IPS DF 6.9 (cell line): ENCODE measurements around the gene EZH1.
A peak's percentile ranks its signal among the peaks of the same experiment; 100 is the strongest.

Experiments used
- DNase-seq: peaks from one replicate; pipeline ENCODE4 v3.0.0-alpha.2; 2013; ENCODE audit warnings: low read depth, low spot score
- H3K27ac ChIP-seq: one replicate; pipeline ENCODE4 v1.5.1; 2013; ENCODE audit warnings: low read length, control low read depth
- H3K27me3 ChIP-seq: 2 replicates; pipeline ENCODE4 v1.6.1; 2013; ENCODE audit warnings: mild to moderate bottlenecking, low read length; ENCODE audit not compliant: control insufficient read depth, insufficient read depth
- H3K36me3 ChIP-seq: 2 replicates; pipeline ENCODE4 v1.6.1; 2013; ENCODE audit warnings: low read length; ENCODE audit not compliant: control insufficient read depth, insufficient read depth
- H3K4me1 ChIP-seq: 2 replicates; pipeline ENCODE4 v1.6.1; 2013; ENCODE audit warnings: low read length; ENCODE audit not compliant: control insufficient read depth, insufficient read depth
- H3K4me3 ChIP-seq: 2 replicates; pipeline ENCODE4 v1.5.1; 2013; ENCODE audit warnings: mild to moderate bottlenecking, low read length
- H3K9me3 ChIP-seq: 2 replicates; pipeline ENCODE4 v1.6.1; 2013; ENCODE audit warnings: low read length, inconsistent platforms; ENCODE audit not compliant: control insufficient read depth, insufficient read depth
- WGBS: extraction: QIAGEN DNeasy Blood & Tissue Kit; methylation state at CpG from one replicate; pipeline ENCODE4 v1.1.7; 2013; ENCODE audit warnings: mixed read lengths, missing lambda C conversion rate; ENCODE audit not compliant: insufficient read length, insufficient coverage; 5-methylcytosine and 5-hydroxymethylcytosine counted together

Gene EZH1

DNA sequence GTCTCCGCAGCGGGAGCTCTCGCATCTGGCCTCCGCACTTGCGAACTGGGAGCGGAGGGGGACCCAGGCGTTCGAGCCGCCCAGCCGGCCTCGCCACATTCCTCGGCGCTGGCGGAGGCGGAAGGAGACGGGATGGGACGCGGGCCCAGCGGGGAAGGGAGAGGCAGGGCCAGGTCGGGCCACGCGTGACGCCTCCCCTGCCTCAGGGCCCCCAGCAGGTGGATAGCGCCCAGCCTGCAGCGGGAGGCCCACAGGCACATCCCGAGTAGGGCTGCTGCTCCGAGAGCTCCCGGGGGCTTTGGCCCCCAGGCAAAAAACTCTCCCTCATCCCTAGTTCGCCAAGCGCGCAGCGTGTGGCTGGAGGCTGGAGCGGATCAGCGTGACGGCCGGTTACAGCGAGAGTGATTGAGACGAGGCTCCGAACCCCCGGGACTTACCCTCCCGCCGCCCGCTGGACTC is 68.8 kb downstream of the EZH1 start:
- WGBS: no CpG with 5 or more reads among the region's 43 CpGs
- Histone ChIP-seq H3K4me1 (peaks cover 18% of the 10 kb centered on the region), H3K36me3 (no peaks in the 10 kb centered on the region; the same call in 1 of the 2 replicates), H3K27ac (no peak overlapping the region), H3K9me3 (no peaks in the 10 kb centered on the region), H3K27me3 (no peaks in the 10 kb centered on the region), H3K4me3 (peak overlapping the region; percentile 76; the same call in 1 of the 2 replicates)
- DNase-seq: no peak

DNA sequence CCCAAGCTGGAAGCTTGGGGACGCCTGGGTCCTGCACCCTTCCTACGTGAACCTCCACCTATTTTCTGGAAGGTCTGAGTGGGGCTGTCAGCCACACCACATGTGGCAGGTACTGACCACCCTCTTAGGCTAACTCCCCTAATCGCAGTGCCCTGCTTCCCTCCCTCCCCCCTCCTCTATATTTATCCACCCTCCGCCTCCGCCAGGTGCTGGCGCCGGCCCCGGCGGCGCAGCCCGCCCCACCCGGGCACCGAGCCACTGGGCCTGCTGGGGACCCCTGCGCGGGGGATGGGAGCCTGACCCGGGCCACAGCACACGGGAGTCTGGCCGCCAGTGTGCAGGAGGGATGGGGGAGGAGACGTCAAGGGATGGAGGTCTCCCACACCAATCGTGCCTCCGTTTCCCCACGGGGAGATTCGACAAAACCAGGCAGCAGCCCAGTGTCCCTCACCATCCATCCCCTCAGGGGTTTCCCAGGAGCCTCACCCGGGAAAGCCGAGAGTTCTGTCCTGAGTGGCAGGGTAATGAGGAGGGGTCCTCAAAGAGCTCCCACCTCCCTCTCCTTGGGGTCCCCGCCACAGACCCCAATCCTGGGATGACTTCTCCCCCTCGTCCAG is 69.4 kb downstream of the EZH1 start:
- Histone ChIP-seq H3K27ac (no peak overlapping the region), H3K36me3 (no peaks in the 10 kb centered on the region; the same call in 1 of the 2 replicates), H3K9me3 (no peaks in the 10 kb centered on the region), H3K27me3 (no peaks in the 10 kb centered on the region), H3K4me1 (peaks cover 20% of the 10 kb centered on the region), H3K4me3 (peak overlapping the region; percentile 76; the same call in 1 of the 2 replicates)
- no peak for DNase-seq
- WGBS: no CpG with 5 or more reads among the region's 27 CpGs

DNA sequence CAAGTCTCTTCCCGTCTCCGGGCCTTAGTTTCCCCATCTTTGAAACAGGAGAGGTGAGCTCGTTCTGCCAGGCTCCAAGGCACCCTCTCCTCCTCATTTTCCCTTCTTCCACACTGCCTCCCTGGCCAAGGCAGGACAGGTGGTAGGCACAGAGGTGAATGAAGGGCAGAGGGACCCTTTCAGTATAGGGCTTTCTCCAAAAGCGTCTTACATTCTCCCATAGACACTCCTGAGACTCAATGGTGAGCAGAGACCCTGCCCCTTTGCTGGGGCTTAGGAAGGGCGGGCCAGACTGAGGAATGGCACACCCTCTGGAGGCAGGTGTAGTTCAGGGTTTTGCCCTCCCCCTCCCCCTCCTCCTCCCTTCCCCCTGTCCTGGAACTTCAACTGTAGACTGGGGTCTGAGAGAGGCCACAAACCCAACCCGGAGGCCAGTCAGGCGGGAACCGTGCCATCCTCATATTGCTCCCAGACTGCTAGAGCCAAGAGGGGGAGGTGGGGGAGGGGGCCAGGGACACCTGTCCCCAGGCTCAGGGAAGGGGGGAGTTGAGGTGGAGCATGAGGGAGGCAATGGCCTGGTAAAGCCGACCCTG is 70.0 kb downstream of the EZH1 start:
- Histone ChIP-seq H3K27me3 (no peaks in the 10 kb centered on the region), H3K9me3 (no peaks in the 10 kb centered on the region), H3K27ac (no peak overlapping the region), H3K36me3 (no peaks in the 10 kb centered on the region; the same call in 1 of the 2 replicates), H3K4me3 (peak overlapping the region; percentile 76; the same call in 1 of the 2 replicates), H3K4me1 (peaks cover 15% of the 10 kb centered on the region)
- DNase-seq: no peak
- WGBS: no CpG with 5 or more reads among the region's 9 CpGs

DNA sequence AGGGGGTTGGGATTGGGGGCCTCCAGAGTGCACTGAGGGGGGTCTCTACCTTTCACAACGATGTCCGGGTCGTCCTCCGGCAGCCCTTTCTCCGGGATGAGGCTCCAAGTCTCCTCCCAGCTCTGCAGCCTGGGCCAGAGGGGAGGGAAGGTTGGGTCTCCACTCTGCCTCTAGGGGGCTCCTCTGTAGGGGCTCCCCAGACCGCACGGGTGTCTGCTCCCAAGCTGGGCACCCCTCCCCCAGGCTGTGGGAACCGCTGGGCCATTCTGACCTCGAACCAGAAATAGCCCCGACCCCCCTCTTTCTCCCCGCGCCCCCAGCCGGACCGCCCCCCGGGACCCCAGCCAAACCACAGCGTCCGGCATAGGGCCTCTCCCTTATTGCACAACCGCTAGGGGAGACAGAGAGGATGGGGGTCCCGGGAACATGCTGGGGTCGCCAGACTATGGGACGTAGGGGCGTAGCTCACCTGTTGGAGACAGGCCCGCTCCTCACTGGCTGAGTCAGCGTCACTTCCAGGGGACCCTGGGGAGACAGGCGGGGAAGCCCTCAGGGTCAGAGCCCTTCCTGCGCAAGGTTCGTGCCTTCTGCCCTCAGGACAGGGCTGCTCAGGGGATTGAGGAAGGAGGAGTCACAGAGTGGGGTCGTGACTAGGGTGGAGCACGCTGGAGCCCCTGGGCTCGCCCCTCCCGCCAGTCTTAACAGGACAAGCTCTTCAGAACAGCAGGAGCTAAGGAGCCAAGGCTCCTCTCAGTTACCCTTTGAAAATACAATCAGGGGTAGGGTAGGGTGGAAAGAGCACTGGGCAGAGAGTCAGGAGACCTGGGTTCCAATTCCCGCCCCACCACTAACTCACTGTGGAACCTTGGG is 70.7 kb downstream of the EZH1 start:
- peaks cover 13% of the 10 kb centered on the region for H3K4me1 ChIP-seq
- no peak overlapping the region for H3K4me3 ChIP-seq
- H3K36me3 ChIP-seq: no peaks in the 10 kb centered on the region; the same call in 1 of the 2 replicates
- H3K27me3 ChIP-seq: no peaks in the 10 kb centered on the region
- no peak for DNase-seq
- whole genome bisulfite sequencing: no CpG with 5 or more reads among the region's 32 CpGs
- no peaks in the 10 kb centered on the region for H3K9me3 ChIP-seq
- H3K27ac ChIP-seq: no peak overlapping the region

DNA sequence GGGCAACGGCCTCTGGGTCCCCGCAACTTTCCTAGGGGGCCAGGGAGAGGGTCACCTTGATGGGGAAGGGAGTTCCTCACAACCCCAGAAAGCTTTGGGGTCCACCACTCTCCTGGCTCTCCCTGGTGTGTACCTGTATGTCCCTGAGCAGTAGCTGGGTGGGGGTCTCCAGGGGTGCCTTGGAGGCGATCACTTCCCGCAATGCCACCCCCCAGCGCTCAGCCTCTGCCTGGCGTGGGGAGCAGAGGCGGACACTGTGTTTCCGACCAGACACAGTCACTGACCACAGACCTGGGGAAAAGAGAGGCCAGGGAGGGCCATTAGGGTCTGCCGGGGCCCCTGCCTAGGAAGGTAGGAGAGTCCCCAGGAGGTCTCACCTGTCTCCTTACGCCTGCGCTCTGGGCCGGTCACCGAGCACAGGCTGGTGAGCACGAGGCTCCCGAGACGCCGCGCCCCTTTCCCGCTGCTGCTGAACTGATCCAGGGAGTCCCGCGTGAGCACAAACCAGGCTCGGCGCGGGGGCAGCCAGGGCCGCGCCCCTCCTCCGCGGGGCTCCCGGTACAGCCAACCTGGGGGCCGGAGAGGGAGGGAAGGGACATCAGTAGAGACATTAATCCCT is 71.5 kb downstream of the EZH1 start:
- no CpG with 5 or more reads among the region's 30 CpGs for WGBS
- Histone ChIP-seq H3K9me3 (no peaks in the 10 kb centered on the region), H3K36me3 (no peaks in the 10 kb centered on the region; the same call in 1 of the 2 replicates), H3K4me1 (peaks cover 13% of the 10 kb centered on the region), H3K27me3 (no peaks in the 10 kb centered on the region), H3K27ac (no peak overlapping the region), H3K4me3 (no peak overlapping the region)
- no peak for DNase-seq

DNA sequence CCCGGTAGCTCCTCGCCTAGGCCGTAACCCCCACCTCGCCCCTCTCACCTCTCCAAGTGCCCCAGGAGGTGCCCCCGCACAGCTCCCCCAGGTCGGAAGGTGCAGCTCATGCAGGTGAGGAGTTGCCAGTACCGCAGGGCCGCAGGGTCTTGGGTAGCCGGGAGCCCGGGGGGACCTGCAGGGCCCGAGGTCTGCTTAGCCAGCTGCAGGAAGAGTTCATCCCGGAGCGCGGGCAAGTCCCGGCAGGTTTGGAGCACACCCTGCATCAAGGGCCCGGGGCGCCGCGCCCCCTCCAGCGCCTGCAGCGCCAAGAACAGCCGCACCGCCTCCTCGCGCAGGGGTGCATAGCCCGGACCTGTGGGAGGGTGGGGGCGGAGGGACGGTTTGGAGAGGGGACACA is 72.8 kb downstream of the EZH1 start:
- Histone ChIP-seq H3K36me3 (peaks cover 4% of the 10 kb centered on the region; the same call in 1 of the 2 replicates), H3K9me3 (no peaks in the 10 kb centered on the region), H3K4me1 (peaks cover 14% of the 10 kb centered on the region), H3K27ac (no peak overlapping the region), H3K4me3 (no peak overlapping the region), H3K27me3 (no peaks in the 10 kb centered on the region)
- no peak for DNase-seq
- no CpG with 5 or more reads among the region's 28 CpGs for WGBS

DNA sequence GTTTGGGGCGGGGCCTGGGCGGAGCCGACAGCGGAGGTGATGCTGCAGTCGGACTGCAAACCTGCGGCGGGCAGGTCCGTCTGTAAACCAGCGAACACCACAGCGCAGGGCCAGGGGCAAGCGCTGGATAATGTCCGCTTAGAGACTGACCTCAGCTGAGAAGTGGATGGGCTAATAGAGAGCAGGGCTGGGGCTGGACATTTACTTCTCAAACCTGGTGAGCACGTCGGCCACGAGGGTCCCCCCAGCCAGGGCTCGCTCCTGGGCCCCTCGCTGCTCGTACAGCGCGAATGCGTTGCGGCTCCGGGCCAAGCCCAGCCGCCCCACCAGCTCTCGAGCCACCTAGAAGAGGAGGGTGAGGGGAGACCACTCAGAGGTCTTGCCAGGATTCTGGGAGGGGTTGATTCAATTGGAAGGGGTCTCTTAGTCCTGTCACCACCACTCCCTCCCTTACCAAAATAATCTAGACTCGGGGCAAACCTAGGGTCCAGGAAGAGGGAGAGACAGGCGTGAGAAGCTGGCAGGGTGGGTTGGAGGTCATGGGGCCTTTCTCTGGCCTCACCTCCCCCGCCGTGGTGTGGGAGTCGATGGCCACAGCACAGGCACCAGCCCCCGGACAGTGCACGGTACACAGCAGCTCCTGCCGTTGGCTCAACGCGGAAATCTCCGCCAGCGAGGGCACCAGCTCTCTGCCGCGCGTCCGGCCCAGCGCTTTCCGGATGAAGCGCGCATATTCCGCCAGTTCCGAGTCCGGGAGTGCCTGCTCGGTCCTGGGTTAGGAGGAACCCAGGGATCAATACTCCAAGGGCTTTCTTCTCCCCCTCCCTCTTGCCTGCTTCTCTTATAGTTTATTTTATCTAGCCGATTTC is 73.8 kb downstream of the EZH1 start:
- Histone ChIP-seq H3K27ac (no peak overlapping the region), H3K36me3 (peaks cover 9% of the 10 kb centered on the region), H3K9me3 (no peaks in the 10 kb centered on the region), H3K4me1 (peaks cover 14% of the 10 kb centered on the region), H3K4me3 (no peak overlapping the region), H3K27me3 (no peaks in the 10 kb centered on the region)
- DNase-seq: no peak
- WGBS: no CpG with 5 or more reads among the region's 50 CpGs

DNA sequence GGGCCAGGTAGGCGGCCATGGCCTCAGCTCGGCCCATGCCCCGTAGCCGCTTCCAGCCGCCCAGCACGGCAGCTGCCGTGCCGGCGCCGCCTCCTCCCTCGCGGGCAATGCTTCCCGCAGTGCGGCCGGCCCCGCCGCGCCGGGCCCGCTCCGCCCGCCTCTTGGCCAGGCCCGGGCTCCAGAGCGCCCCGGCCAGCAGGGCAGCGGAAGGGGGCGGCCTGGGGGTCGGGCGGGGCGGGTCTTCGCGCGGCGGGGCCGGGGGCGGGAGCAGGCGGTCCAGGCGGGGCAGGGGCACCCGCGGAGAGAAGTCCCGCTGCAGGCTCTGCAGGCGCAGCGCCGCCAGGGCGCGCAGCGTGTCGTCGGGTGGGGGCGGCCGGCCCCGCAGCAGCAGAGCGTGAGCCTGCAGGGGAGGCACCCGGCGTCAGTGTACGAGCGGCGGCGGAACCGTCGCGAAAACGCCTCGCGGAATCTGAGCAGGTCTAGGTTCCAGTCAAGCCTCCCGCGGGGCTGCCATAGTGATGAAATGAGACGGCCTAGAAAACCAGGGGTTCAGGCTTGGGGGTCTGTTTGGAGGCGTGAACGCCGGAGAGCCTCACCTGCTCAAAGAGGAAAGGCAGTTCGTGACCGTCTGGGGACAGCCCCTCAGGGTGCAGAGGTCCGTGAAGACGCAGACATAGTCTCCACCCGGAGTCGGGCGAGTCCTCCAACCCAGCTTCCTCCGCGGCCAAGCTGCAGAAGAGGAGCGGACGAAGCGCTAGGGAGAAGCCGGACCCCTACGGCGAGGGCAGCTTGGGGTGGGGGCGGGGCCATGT is 74.7 kb downstream of the EZH1 start:
- no peak for DNase-seq
- H3K27ac ChIP-seq: no peak overlapping the region
- peak overlapping the region; percentile 36; the same call in 1 of the 2 replicates for H3K4me3 ChIP-seq
- H3K36me3 ChIP-seq: peaks cover 9% of the 10 kb centered on the region
- H3K9me3 ChIP-seq: no peaks in the 10 kb centered on the region
- no peaks in the 10 kb centered on the region for H3K27me3 ChIP-seq
- WGBS: no CpG with 5 or more reads among the region's 87 CpGs
- peaks cover 14% of the 10 kb centered on the region for H3K4me1 ChIP-seq

DNA sequence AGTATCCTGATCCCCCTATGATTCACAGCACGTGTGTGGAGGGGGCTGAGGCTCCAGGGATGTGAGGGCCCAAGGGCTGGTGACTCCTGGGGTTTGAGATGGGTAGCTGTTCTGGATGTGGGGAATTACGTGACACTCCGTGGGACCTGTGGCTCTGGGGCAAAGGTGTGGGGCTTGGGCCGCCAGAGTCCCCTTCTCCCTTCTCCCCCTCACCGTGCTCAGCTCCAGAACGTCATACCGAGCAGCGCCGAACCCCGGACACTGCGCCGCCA is 75.2 kb downstream of the EZH1 start:
- H3K4me1 ChIP-seq: peaks cover 10% of the 10 kb centered on the region
- no peaks in the 10 kb centered on the region for H3K9me3 ChIP-seq
- no CpG with 5 or more reads among the region's 12 CpGs for WGBS
- DNase-seq: no peak
- no peaks in the 10 kb centered on the region for H3K27me3 ChIP-seq
- H3K4me3 ChIP-seq: peak overlapping the region; percentile 36; the same call in 1 of the 2 replicates
- no peak overlapping the region for H3K27ac ChIP-seq
- peaks cover 9% of the 10 kb centered on the region for H3K36me3 ChIP-seq
